Fibroblast of pulmonary artery (primary cell): ENCODE results near the gene SUPT3H.
"Not testable (repeated sequence)": the region's sequence is repeated elsewhere in the genome, so short reads cannot be mapped to it uniquely, and the experiment has no call there.

Experiments used
- DNase-seq: peaks from one replicate; pipeline ENCODE4 v3.0.0-alpha.2; 2010; ENCODE audit warnings: low read depth
- H3K4me3 ChIP-seq: replicated peaks from 2 replicates; pipeline ENCODE4 v1.5.1; 2011; ENCODE audit warnings: low read depth, mild to moderate bottlenecking, control low read depth, low read length, moderate library complexity
- TF ChIP-seq, protein P1 (sequence below): IDR thresholded peaks from 2 replicates; pipeline ENCODE4 v1.5.1; 2011; ENCODE audit warnings: mild to moderate bottlenecking, control low read depth, low read length, inconsistent platforms; ENCODE audit errors: missing control alignments

SUPT3H gene

GRCh38 chr6:45305546-45305945 lies 72.2 kb downstream of the SUPT3H start:
- TF ChIP-seq, protein P1, sequence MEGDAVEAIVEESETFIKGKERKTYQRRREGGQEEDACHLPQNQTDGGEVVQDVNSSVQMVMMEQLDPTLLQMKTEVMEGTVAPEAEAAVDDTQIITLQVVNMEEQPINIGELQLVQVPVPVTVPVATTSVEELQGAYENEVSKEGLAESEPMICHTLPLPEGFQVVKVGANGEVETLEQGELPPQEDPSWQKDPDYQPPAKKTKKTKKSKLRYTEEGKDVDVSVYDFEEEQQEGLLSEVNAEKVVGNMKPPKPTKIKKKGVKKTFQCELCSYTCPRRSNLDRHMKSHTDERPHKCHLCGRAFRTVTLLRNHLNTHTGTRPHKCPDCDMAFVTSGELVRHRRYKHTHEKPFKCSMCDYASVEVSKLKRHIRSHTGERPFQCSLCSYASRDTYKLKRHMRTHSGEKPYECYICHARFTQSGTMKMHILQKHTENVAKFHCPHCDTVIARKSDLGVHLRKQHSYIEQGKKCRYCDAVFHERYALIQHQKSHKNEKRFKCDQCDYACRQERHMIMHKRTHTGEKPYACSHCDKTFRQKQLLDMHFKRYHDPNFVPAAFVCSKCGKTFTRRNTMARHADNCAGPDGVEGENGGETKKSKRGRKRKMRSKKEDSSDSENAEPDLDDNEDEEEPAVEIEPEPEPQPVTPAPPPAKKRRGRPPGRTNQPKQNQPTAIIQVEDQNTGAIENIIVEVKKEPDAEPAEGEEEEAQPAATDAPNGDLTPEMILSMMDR: no peak
- DNase-seq: no peak
- no peak overlapping the region for H3K4me3 ChIP-seq

- H3K4me3 ChIP-seq: no peak overlapping the region
- TF ChIP-seq, protein P1: no peak
- no peak for DNase-seq
Observed at GRCh38 chr6:45302832-45303231, 74.9 kb downstream of the SUPT3H start.

DNA sequence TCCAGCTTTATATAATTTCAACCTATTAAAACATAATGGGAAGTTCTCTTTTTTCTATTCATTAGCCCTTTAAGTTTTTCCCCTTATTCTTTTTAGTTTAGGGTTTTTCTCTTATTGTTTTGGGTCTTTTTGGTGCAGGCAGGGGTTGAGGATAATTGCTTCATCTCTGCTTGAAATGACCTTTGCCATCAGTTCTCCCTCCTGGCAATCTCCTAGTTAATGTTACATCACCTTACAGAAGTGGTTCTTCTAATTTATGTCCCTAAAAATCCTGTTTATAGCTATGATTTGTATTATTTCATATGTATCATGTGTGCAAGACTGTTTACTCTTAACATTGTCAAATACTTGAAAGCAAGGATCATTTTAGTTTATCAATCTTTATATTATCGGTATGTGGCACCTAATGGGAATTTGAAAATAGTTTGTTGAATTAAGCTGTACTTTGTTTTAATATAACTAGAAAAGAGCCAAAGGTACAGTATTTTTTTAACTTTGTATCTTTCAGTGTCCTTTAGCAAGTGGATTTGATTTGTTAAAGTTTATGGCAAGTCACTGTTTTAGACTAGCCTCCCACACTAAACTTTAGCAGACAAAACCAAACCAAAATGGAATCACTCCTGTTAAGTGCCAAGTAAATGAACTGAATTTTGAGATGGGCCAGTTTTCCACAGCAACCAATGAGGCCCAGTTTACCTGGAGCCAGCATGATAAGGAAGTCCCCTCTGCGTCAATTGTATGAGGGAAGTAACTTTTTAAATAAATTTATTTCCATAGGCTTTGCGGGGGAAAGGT lies 76.2 kb downstream of the SUPT3H start:
- TF ChIP-seq, protein P1: no peak
- DNase-seq: no peak
- H3K4me3 ChIP-seq: no peak overlapping the region

GRCh38 chr6:45300736-45301135 lies 77.0 kb downstream of the SUPT3H start:
- no peak for DNase-seq
- TF ChIP-seq, protein P1: no peak
- H3K4me3 ChIP-seq: no peak overlapping the region

GRCh38 chr6:45299096-45299581 lies 78.6 kb downstream of the SUPT3H start:
- DNase-seq: no peak
- no peak overlapping the region for H3K4me3 ChIP-seq
- TF ChIP-seq, protein P1: no peak

DNA sequence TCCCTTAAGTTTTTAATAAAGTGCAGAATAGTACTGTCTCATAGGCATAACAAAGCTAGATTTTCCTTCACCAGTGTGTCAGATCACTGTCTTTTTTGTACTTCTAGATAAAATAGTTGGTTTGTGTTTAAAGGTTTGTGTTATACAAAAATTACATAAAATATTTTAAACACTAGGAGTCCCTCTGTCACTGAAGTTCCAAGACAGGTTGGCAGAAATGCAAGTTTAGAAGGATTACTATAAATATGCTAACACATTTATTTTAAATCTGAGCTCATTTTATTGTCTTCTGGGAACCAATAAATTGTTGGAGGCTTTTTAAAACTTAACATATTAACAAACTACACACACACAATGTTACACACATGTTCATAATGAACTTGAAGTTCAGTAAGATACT lies 80.4 kb downstream of the SUPT3H start:
- H3K4me3 ChIP-seq: no peak overlapping the region
- no peak for DNase-seq
- TF ChIP-seq, protein P1: no peak

DNA sequence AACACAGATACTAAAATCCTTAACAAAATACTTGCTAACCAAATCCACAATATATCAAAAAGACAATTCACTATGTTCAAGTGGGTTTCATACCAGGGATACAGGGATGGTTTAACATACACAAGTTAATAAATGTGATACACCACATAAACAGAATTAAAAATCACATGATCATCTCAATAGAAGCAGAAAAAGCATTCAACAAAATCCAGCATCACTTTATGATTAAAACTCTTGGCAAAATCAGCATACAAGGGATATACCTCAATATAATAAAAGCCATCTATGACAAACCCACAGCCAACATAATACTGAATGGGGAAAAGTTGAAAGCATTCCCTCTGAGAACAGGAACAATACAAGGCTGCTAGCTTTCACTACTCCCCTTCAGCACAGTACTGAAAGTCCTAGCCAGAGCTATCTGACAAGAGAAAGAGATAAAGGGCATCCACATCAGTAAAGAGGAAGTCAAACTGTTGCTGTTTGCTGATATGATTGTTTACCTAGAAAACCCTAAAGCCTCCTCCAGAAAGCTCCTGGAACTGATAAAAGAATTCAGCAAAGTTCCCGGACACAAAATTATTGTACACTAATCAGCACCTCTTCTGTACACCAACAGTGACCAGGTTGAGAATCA lies 83.6 kb downstream of the SUPT3H start:
- not testable (repeated sequence) for H3K4me3 ChIP-seq
- DNase-seq: peak; percentile 31
